ENCODE data around the gene IQGAP3.

Gene IQGAP3

DNA sequence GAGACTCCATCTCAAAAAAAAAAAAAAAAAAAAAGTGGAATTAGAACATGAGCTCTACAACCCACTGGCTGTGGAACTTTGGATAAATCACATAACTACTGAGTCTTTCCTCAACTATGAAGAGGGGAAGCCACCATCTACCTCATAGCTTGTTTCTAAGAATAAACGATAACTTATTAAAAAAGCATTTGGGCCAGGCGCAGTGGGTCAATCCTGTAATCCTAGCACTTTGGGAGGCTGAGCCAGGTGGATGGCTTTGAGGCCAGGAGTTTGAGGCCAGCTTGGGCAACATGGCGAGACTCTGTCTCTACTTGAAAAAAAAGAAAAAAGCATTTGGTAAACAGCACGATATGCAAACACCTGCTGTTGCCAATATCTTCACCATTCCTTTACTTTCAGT, 40.0 kb downstream of the IQGAP3 start:
- DNase-seq (ENCODE audit: low read depth): no peak
- H3K4me3 ChIP-seq (ENCODE audit: low read depth, low read length): no peak overlapping the region
- TF ChIP-seq, protein P1, sequence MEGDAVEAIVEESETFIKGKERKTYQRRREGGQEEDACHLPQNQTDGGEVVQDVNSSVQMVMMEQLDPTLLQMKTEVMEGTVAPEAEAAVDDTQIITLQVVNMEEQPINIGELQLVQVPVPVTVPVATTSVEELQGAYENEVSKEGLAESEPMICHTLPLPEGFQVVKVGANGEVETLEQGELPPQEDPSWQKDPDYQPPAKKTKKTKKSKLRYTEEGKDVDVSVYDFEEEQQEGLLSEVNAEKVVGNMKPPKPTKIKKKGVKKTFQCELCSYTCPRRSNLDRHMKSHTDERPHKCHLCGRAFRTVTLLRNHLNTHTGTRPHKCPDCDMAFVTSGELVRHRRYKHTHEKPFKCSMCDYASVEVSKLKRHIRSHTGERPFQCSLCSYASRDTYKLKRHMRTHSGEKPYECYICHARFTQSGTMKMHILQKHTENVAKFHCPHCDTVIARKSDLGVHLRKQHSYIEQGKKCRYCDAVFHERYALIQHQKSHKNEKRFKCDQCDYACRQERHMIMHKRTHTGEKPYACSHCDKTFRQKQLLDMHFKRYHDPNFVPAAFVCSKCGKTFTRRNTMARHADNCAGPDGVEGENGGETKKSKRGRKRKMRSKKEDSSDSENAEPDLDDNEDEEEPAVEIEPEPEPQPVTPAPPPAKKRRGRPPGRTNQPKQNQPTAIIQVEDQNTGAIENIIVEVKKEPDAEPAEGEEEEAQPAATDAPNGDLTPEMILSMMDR (IDR thresholded peaks at IDR 0.05; ENCODE audit: low read depth, low read length, missing control alignments): no peak

DNA sequence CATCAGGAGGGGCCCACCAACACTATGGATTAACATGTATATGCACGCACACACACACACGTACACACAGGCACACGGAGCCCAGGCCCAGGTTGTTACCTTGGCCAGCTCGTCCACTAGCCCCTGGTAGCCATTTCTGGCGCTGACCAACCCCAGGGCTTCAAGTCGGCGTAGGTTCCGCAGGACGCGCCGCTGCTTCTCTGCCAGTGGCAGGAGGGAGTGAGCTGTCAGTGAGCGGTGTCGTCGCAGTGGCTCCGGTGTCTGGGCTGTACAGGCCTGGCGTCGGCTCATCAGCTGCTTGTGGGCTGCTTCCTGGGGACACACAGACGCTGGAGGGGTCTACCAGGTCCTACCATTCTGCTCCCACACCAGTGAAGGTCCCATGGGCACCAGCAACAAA, 42.4 kb downstream of the IQGAP3 start:
- DNase-seq (ENCODE audit: low read depth): no peak
- TF ChIP-seq, protein P1 (IDR thresholded peaks at IDR 0.05; ENCODE audit: low read depth, low read length, missing control alignments): no peak

GRCh38 chr1:156528875-156529425, 43.4 kb downstream of the IQGAP3 start:
- no peak for DNase-seq (ENCODE audit: low read depth)
- TF ChIP-seq, protein P1 (IDR thresholded peaks at IDR 0.05; ENCODE audit: low read depth, low read length, missing control alignments): no peak
- H3K4me3 ChIP-seq (ENCODE audit: low read depth, low read length): no peak overlapping the region

More for the DNA sequence above, 42.4 kb downstream of the IQGAP3 start:
- no peak overlapping the region for H3K4me3 ChIP-seq (ENCODE audit: low read depth, low read length)

GRCh38 chr1:156528231-156528630, 44.1 kb downstream of the IQGAP3 start:
- DNase-seq (ENCODE audit: low read depth): no peak
- TF ChIP-seq, protein P1 (IDR thresholded peaks at IDR 0.05; ENCODE audit: low read depth, low read length, missing control alignments): no peak
- no peak overlapping the region for H3K4me3 ChIP-seq (ENCODE audit: low read depth, low read length)

- no peak overlapping the region for H3K4me3 ChIP-seq (ENCODE audit: low read depth, low read length)
- no peak for DNase-seq (ENCODE audit: low read depth)
- TF ChIP-seq, protein P1 (IDR thresholded peaks at IDR 0.05; ENCODE audit: low read depth, low read length, missing control alignments): no peak
Observed at GRCh38 chr1:156527584-156527983, 44.8 kb downstream of the IQGAP3 start.

GRCh38 chr1:156525856-156526489, 46.4 kb downstream of the IQGAP3 start:
- TF ChIP-seq, protein P1 (IDR thresholded peaks at IDR 0.05; ENCODE audit: low read depth, low read length, missing control alignments): no peak
- H3K4me3 ChIP-seq (ENCODE audit: low read depth, low read length): no peak overlapping the region
- DNase-seq (ENCODE audit: low read depth): no peak

DNA sequence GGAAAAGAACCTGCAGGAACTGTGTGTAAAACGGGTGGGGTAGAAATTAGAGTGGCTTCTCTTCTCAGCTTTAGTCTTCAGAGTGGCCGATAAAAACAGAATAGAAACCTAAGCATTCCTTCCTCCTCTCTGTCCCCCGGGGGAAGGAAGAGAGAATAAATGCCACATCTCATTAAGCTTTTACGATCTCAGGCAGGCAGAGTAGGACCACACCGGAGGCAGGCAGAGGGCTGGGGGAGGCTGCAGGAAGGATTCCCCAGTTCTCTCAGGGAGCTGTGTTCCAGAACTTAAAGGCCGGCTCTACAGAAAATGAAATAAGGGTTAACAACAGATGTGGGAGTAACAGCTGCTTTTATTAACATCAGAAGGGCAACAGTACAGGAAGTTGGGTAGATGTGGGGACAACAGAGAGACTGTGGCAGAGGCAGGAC, 47.3 kb downstream of the IQGAP3 start:
- H3K4me3 ChIP-seq (ENCODE audit: low read depth, low read length): peak overlapping the region; percentile 26
- no peak for DNase-seq (ENCODE audit: low read depth)
- TF ChIP-seq, protein P1 (IDR thresholded peaks at IDR 0.05; ENCODE audit: low read depth, low read length, missing control alignments): no peak

Data from GM12864 (cell line).